GM12878 (cell line): ENCODE data around the gene COL25A1. TPM values are rescaled to one million over a fixed set of nuclear protein-coding genes. Genes with fewer than 3 reads are reported as not detected.

Source experiments
- ATAC-seq: fragments of 200-7000 bp; cut with Tn5 transposase; 3 replicates; pipeline ENCODE4 v1.9.1; 2020; ENCODE audit warnings: mild to moderate bottlenecking, moderate library complexity
- BruUV-seq: library from RNA; stranded (reverse); fragments of 400-500 nt; replicated peaks from 2 replicates; lab custom pipeline; 2021; lab: Mats Ljungman, UMichigan
- CTCF ChIA-PET: fragments of 300-600 bp; sonication (Branson Sonifier 250); formaldehyde crosslinking; extraction: SDS; loops from one replicate; lab custom pipeline; 2021; ENCODE audit warnings: inconsistent platforms; lab: Yijun Ruan, JAX
- POLR2A ChIA-PET: fragments of 350-600 bp; formaldehyde crosslinking; extraction: SDS; loops from one replicate; lab custom pipeline; 2021; ENCODE audit warnings: inconsistent platforms; lab: Charles Lee
- RAD21 ChIA-PET: fragments of 300-600 bp; sonication (Branson Sonifier 250); formaldehyde crosslinking; loops from one replicate; lab custom pipeline; 2023; ENCODE audit warnings: antibody characterized with exemption; ENCODE audit not compliant: unreplicated experiment; lab: Charles Lee
- SMC1A ChIA-PET: fragments of 300-600 bp; sonication (Branson Sonifier 250); formaldehyde crosslinking; loops from one replicate; lab custom pipeline; 2023; ENCODE audit not compliant: unreplicated experiment, uncharacterized antibody; lab: Charles Lee
- DNase-seq: peaks from one replicate; pipeline ENCODE4 v3.0.0-alpha.2; 2011; ENCODE audit warnings: low read depth, low spot score
- FAIRE-seq: peaks from 3 replicates; lab custom pipeline; 2011; peaks lifted over from hg19 to GRCh38; lab: Jason Lieb, UNC
- H2AFZ ChIP-seq: 2 replicates; pipeline ENCODE4 v1.6.0; 2011; ENCODE audit warnings: low read depth, low read length, control low read depth; ENCODE audit not compliant: control insufficient read depth
- H3K27ac ChIP-seq: 2 replicates; pipeline ENCODE4 v1.5.1; 2011; ENCODE audit warnings: control low read depth; ENCODE audit not compliant: control insufficient read depth, insufficient read depth
- H3K27me3 ChIP-seq, 2 experiments: replicated peaks in 1 of 2; 2 replicates each; pipeline versions ENCODE4 v1.6.0 to v1.6.1; 2011; ENCODE audit warnings: low read length in 1 of 2; ENCODE audit not compliant: control insufficient read depth in 2 of 2, insufficient read depth in 2 of 2
- H3K36me3 ChIP-seq, 2 experiments: 2 replicates each; pipeline ENCODE4 v1.5.1; 2011; ENCODE audit warnings: low read length in 1 of 2; ENCODE audit not compliant: control insufficient read depth in 2 of 2, insufficient read depth in 2 of 2
- H3K4me1 ChIP-seq: 2 replicates; pipeline ENCODE4 v1.6.1; 2011; ENCODE audit warnings: mild to moderate bottlenecking, low read length, moderate library complexity, mixed read lengths; ENCODE audit not compliant: control insufficient read depth, insufficient read depth
- H3K4me2 ChIP-seq: 2 replicates; pipeline ENCODE4 v1.6.0; 2011; ENCODE audit warnings: control low read depth; ENCODE audit not compliant: control insufficient read depth, insufficient read depth
- H3K4me3 ChIP-seq: fragments of 200-600 bp; sonication (generic); 2 replicates; pipeline ENCODE4 v1.5.1; 2016
- H3K79me2 ChIP-seq: 2 replicates; pipeline ENCODE4 v1.6.0; 2011; ENCODE audit warnings: low read length; ENCODE audit not compliant: control insufficient read depth, insufficient read depth
- H3K9ac ChIP-seq: 2 replicates; pipeline ENCODE4 v1.8.0; 2011; ENCODE audit warnings: low read length, control low read depth, mixed read lengths; ENCODE audit not compliant: control insufficient read depth, insufficient read depth
- H3K9me3 ChIP-seq: replicated peaks from 3 replicates; pipeline ENCODE4 v1.5.1; 2011; ENCODE audit warnings: mild to moderate bottlenecking, low read length; ENCODE audit not compliant: control insufficient read depth, insufficient read depth
- H4K20me1 ChIP-seq: 2 replicates; pipeline ENCODE4 v1.6.0; 2011; ENCODE audit not compliant: control insufficient read depth, insufficient read depth
- CBX3 ChIP-seq: fragments of 200-600 bp; sonication (generic); IDR thresholded peaks from 2 replicates; pipeline ENCODE4 v1.6.1; 2016; ENCODE audit warnings: low read depth, borderline replicate concordance
- CHD2 ChIP-seq: IDR thresholded peaks from 2 replicates; pipeline ENCODE4 v1.6.1; 2011; ENCODE audit warnings: low read depth, low read length, improper control_type of control experiment, borderline replicate concordance
- DPF2 ChIP-seq: fragments of 450-650 bp; IDR thresholded peaks from 2 replicates; pipeline ENCODE4 v1.6.1; 2017; ENCODE audit warnings: mild to moderate bottlenecking
- FOXM1 ChIP-seq: IDR thresholded peaks from 2 replicates; pipeline ENCODE4 v1.6.1; 2012; ENCODE audit warnings: low read depth, mild to moderate bottlenecking, inconsistent platforms, low read length, moderate library complexity
- GABPA ChIP-seq: IDR thresholded peaks from 2 replicates; pipeline ENCODE4 v1.6.1; 2014; ENCODE audit warnings: antibody characterized with exemption, low read depth, mild to moderate bottlenecking, inconsistent platforms
- HSF1 ChIP-seq: fragments of 150-350 bp; IDR thresholded peaks from 2 replicates; pipeline ENCODE4 v1.6.1; 2014; ENCODE audit warnings: mild to moderate bottlenecking, low read depth, low read length
- MEF2A ChIP-seq: IDR thresholded peaks from 2 replicates; pipeline ENCODE4 v1.6.1; 2011; ENCODE audit warnings: low read depth, mild to moderate bottlenecking, low read length, moderate library complexity; ENCODE audit not compliant: insufficient read depth
- MTA2 ChIP-seq: fragments of 450-650 bp; IDR thresholded peaks from 2 replicates; pipeline ENCODE4 v1.6.1; 2016; ENCODE audit warnings: low read depth, mild to moderate bottlenecking, moderate library complexity
- MXI1 ChIP-seq: fragments of 150-350 bp; IDR thresholded peaks from 2 replicates; pipeline ENCODE4 v1.6.1; 2011; ENCODE audit warnings: low read depth, mild to moderate bottlenecking, inconsistent platforms, low read length, improper control_type of control experiment
- MYB ChIP-seq: fragments of 150-350 bp; IDR thresholded peaks from 2 replicates; pipeline ENCODE4 v1.6.1; 2014; ENCODE audit warnings: mild to moderate bottlenecking, low read depth, low read length, borderline replicate concordance
- NFIC ChIP-seq: IDR thresholded peaks from 2 replicates; pipeline ENCODE4 v1.6.1; 2012; ENCODE audit warnings: low read depth, mild to moderate bottlenecking, inconsistent platforms, low read length, moderate library complexity
- NR2C2 ChIP-seq: IDR thresholded peaks from 2 replicates; pipeline ENCODE4 v1.6.1; 2011; ENCODE audit warnings: borderline replicate concordance, low read depth; ENCODE audit not compliant: control insufficient read depth, insufficient read length
- POU2F2 ChIP-seq: IDR thresholded peaks from 3 replicates; pipeline ENCODE4 v1.6.1; 2011; ENCODE audit warnings: low read depth, mild to moderate bottlenecking, low read length, borderline replicate concordance
- SMC3 ChIP-seq: IDR thresholded peaks from 2 replicates; pipeline ENCODE4 v1.6.1; 2011; ENCODE audit warnings: low read length, improper control_type of control experiment, borderline replicate concordance
- SUPT20H ChIP-seq: IDR thresholded peaks from 2 replicates; pipeline ENCODE4 v1.6.1; 2011; ENCODE audit warnings: low read depth, mild to moderate bottlenecking, low read length, moderate library complexity, borderline replicate concordance; ENCODE audit not compliant: control insufficient read depth
- SUZ12 ChIP-seq: fragments of 200-600 bp; sonication (generic); IDR thresholded peaks from one replicate; pipeline ENCODE4 v1.6.1; 2018; ENCODE audit warnings: antibody characterized with exemption, mild to moderate bottlenecking; ENCODE audit not compliant: unreplicated experiment
- ZBTB33 ChIP-seq: fragments of 450-650 bp; IDR thresholded peaks from 2 replicates; pipeline ENCODE4 v1.6.1; 2017; ENCODE audit warnings: mild to moderate bottlenecking
- ZNF592 ChIP-seq: fragments of 450-650 bp; IDR thresholded peaks from 2 replicates; pipeline ENCODE4 v1.6.1; 2017; ENCODE audit warnings: mild to moderate bottlenecking, moderate library complexity
- WGBS: methylation state at CpG from one replicate; pipeline ENCODE4 v1.1.6; 2016; ENCODE audit warnings: low lambda C conversion rate; ENCODE audit not compliant: insufficient replicate concordance, insufficient coverage; ENCODE audit errors: missing lambda C conversion rate; 5-methylcytosine and 5-hydroxymethylcytosine counted together
- in situ Hi-C: fragments of 300-500 bp; cut with MboI; formaldehyde crosslinking; loops from 9 replicates; pipeline ENCODE4 v1.14.3; 2018; ENCODE audit warnings: mixed read lengths
- intact Hi-C: fragments of 100-400 bp; cut with micrococcal nuclease; formaldehyde crosslinking; loops from one replicate; pipeline ENCODE4 v1.14.2; 2022; ENCODE audit not compliant: unreplicated experiment
- polyA plus RNA-seq, 11 experiments: library from polyadenylated mRNA; depleted of rRNA in 4 of 11; unstranded in 6 of 11; stranded (reverse) in 5 of 11; fragments of >200 nt; fragmentation: Nextera tagmentation in 4 of 11; fragmentation: Illumina TruSeq in 1 of 11; extraction: Ambion mirVana in 4 of 11; extraction: Trizol in 1 of 11; gene quantifications; 1 replicate in 1 of 11; 2 replicates in 10 of 11; pipeline versions ENCODE4 v1.2.1 to v1.2.3, GENCODE V29; 2011 to 2016; ENCODE audit warnings: inconsistent platforms in 2 of 11, missing spikeins in 2 of 11, low read depth in 1 of 11
- total RNA-seq, 4 experiments: library from RNA; depleted of rRNA in 3 of 4; stranded (reverse); fragments of >200 nt in 3 of 4; fragmentation: Illumina TruSeq in 1 of 4; extraction: Trizol in 1 of 4; gene quantifications; 2 replicates each; pipeline versions ENCODE4 v1.2.1 to v1.2.3, GENCODE V29; 2013 to 2021

Gene COL25A1
- total and polyA plus RNA-seq, 10 of the 15 experiments (the other 5 are each of a cell fraction or from before 2014, with no cell fraction given), result 0.01 to 0.26 (median 0.12) TPM; not detected in 6

- Histone ChIP-seq H3K27me3 (peaks cover 0 to 2% of the 10 kb centered on the region in 2 experiments; a peak in 1 of 4 replicates), H4K20me1 (no peaks in the 10 kb centered on the region), H2AFZ (no peak overlapping the region), H3K79me2 (no peaks in the 10 kb centered on the region), H3K27ac (no peak overlapping the region), H3K4me1 (no peaks in the 10 kb centered on the region), H3K9me3 (no peaks in the 10 kb centered on the region), H3K4me3 (no peak overlapping the region), H3K9ac (no peak overlapping the region), H3K4me2 (no peak overlapping the region), H3K36me3 (no peaks in the 10 kb centered on the region)
- 10% methylated on average over 3 of the region's 3 CpGs for WGBS
- DNase-seq (no peak), FAIRE-seq (no peak), ATAC-seq (no peak)
- SMC1A ChIA-PET, result interaction anchor here (0.8 kb wide), 1 partner anchor 29 kb away, joined by 5 read pairs; no protein-coding TSS in a partner anchor
- intact Hi-C loops (no loop called here), in situ Hi-C loops (no loop called here)
- RAD21 ChIA-PET, result no interaction called here
- CTCF ChIA-PET, result interaction anchor here (1.5 to 2.0 kb wide), 2 partner anchors 413 to 418 kb away, joined by 3 to 5 read pairs; no protein-coding TSS in a partner anchor
- BruUV-seq, result no TSS peak
- POLR2A ChIA-PET, result interaction anchor here (0.5 kb wide), 1 partner anchor 10 kb away, joined by 3 read pairs; no protein-coding TSS in a partner anchor
- no peak for TF ChIP-seq MEF2A
- no peak for TF ChIP-seq CHD2
- no peak for TF ChIP-seq GABPA
- TF ChIP-seq SUPT20H, result no peak
- TF ChIP-seq MXI1, result no peak
- no peak for TF ChIP-seq POU2F2
- TF ChIP-seq DPF2, result no peak
- TF ChIP-seq SMC3, result no peak
- TF ChIP-seq HSF1, result no peak
- no peak for TF ChIP-seq ZNF592
- TF ChIP-seq ZBTB33, result no peak
- TF ChIP-seq FOXM1, result no peak
- no peak for TF ChIP-seq NFIC
- TF ChIP-seq MTA2, result no peak
- no peak for TF ChIP-seq MYB
- no peak for TF ChIP-seq NR2C2
- TF ChIP-seq SUZ12, result no peak
- no peak for TF ChIP-seq CBX3
Observed at GRCh38 chr4:108881190-108881589, 421.3 kb downstream of the COL25A1 start.
